GM21825 (cell line): ENCODE data around the gene CYP3A4.
"Not testable (repeated sequence)": the region's sequence is repeated elsewhere in the genome, so short reads cannot be mapped to it uniquely, and the experiment has no call there.

ENCODE experiments used
- ATAC-seq: cut with Tn5 transposase; IDR thresholded peaks from one replicate; pipeline ENCODE4 v1.9.1; 2021; ENCODE audit warnings: mild to moderate bottlenecking, moderate library complexity; ENCODE audit not compliant: unreplicated experiment

The CYP3A4 gene

GRCh38 chr7:99762680-99763327 is 21.2 kb downstream of the CYP3A4 start:
- no peak for ATAC-seq

GRCh38 chr7:99755085-99755484 is 28.9 kb downstream of the CYP3A4 start:
- ATAC-seq: no peak

DNA sequence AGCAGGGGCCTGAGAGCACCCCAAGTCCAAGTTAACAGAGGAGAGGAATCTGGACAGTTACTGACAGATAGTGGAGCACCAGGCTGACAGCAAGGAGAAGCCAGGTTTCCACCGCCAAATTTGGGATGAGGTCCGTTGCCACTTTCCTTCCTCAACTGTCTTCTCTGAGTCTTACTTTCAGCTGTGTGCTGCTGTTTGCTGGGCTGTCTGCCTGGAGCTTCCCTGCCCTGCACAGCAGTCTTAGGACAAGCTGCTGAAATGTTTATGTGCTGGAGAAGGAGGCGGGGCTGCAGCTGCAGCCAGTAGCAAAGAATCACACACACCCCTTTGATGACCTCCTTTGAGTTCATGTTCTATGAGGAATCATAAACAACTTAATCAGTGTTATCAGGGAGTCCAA is 31.6 kb downstream of the CYP3A4 start:
- no peak for ATAC-seq

DNA sequence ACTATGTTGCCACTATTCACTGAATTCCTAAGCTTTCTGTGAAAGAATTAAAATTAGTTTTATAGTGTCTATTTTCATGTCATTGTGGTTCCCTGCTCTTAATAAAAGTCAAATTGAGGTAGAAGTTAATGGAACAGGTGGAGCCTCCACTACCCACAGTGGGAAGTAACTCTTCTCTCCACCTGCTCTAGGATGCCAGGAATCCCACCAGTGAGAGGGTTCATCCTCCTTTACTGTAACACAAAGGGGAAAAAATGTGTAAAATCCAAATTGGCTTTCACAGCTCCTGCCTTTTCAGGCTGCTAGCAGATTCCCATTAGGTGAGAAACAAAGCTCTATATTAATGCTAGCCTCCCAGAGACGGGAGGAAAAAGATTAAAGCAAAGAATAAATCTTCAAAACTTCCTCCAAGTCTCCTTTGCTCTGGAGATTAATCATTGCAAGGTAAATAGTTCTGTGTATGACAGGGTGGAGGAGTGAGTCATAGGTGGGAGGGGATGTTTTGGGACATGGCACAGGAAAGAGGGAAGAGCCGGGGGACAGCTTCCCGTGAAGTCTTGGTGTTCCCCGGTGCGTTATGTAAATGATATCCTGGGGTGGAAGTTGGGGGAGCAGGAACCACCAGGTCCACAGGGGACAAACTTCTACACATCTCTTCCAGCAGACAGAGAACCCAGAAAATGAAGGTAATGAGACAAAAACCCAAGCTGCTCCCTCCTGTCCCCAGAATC is 32.5 kb downstream of the CYP3A4 start:
- ATAC-seq: not testable (repeated sequence)

GRCh38 chr7:99748846-99749579 is 35.0 kb downstream of the CYP3A4 start:
- no peak for ATAC-seq

DNA sequence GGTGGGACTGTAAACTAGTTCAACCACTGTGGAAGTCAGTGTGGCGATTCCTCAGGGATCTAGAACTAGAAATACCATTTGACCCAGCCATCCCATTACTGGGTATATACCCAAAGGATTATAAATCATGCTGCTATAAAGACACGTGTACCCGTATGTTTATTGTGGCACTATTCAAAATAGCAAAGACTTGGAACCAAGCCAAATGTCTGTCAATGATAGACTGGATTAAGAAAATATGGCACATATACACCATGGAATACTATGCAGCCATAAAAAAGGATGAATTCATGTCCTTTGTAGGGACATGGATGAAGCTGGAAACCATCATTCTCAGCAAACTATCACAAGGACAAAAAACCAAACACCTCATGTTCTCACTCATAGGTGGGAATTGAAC is 37.1 kb downstream of the CYP3A4 start:
- not testable (repeated sequence) for ATAC-seq

- not testable (repeated sequence) for ATAC-seq
Observed at GRCh38 chr7:99745395-99745794, 38.6 kb downstream of the CYP3A4 start.

GRCh38 chr7:99742737-99743394 is 41.1 kb downstream of the CYP3A4 start:
- no peak for ATAC-seq

DNA sequence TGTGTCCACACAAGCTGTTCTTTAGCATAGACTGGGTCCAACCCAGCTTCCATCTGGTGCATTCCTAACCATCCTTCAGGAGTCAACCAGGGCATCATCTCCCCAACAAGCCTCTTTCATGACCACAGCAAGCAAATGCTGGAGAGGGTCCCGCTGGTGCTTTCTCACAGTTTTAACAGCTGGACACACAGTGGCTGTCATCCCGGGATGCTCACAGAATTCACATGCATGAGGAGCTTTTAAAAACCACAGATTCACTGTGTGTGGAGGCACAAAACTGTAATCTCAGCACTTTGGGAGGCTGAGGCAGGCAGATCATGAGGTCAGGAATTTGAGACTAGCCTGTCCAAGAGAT is 42.6 kb downstream of the CYP3A4 start:
- no peak for ATAC-seq

GRCh38 chr7:99740573-99741440 is 43.2 kb downstream of the CYP3A4 start:
- ATAC-seq: no peak

DNA sequence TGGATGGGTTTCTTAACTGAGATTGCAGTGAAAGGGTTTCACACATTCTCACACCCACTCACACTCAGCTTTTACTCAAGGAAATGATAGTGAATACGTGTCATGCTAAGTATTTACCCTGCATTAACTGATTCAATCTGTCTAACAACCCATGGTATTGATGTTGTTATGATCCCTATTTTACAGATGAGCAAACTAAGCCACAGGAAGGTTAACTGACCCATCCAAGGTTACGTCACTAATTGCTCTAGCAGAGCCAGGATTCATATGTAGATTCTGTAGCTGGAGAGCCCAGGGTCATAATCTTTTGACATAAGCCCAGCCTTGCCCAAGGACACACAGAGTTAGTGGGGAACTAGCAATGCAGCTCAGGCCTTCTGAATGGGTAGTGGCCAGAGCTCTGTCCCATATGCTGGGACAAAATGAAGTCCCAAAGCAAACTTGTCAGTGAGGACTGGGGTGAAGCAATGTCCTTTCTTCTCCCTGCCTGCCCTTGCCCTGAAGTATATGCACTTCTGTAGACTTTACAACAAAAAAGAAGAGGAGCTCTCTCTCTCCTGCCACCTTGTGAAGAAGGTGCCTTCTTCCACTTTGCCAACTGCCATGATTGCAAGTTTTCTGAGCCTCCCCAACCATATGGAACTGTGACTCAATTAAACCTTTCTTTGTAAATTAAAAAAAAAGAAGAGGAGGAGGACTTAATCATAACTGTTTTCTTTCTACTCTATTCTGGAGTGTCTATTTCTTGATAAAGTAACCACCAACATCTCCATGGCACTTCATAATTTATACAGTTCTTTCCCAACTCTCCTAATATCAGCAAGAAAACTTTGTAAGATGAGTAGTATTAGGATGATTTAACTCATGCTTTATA is 44.0 kb downstream of the CYP3A4 start:
- no peak for ATAC-seq

DNA sequence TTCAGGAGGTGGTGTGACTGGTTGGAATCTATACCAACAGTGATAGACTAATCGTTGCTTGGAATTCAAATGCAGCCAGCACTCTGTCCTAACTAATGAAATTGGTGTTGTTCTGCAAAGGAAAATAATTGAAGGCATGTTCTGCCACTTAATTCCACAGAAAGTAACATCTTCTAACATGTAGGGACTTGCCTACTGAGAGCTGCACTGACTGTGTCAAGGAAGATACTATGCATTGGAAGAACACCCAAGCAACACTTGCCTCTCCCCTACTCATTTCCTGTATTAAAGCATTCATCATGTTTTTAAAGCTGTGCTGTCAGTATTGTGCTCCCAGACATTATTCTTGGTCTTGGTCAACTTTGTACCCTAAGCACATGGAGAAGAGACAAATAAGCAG is 46.3 kb downstream of the CYP3A4 start:
- ATAC-seq: no peak

DNA sequence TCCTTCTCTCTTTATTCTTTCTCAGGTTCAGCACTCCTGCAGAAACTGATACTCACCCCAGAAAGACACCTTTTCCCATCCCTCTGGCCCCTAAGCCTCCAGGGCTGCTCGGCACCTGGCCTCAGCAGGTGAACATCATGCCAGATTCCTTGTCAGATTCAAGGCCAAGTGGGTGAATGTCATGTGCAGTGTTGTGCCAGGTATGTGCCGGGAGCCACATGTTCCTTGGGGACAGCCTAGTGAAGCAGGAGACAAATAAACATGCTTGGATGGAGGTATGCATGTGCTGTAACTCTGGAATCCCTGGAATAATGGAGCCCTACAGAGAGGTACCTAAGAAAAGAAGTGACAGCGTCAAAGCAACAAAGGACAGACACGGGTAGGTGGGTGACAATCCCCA is 47.3 kb downstream of the CYP3A4 start:
- not testable (repeated sequence) for ATAC-seq

DNA sequence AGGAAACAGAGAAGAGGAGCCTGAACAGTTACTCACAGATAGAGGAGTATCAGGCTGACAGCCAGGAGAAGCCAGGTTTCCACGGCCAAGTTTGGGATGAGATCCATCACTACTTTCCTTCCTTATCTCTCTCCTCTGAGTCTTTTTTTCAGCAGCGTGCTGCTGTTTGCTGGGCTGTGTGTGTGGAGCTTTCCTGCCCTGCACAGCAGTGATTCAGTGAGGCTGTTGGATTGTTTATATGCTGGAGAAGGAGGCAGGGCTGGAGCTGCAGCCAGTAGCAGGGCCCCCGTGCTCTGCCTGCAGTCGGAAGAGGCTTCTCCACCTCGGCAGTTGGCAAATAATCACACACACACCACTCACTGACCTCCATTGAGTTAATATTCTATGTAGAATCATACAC is 49.0 kb downstream of the CYP3A4 start, which contains the start of gene CYP3A7:
TSS of gene CYP3A7 (minus strand) at position 210 of the 400 bp plus-strand sequence. CDS start at position 107, 103 bp downstream.
- ATAC-seq: no peak

DNA sequence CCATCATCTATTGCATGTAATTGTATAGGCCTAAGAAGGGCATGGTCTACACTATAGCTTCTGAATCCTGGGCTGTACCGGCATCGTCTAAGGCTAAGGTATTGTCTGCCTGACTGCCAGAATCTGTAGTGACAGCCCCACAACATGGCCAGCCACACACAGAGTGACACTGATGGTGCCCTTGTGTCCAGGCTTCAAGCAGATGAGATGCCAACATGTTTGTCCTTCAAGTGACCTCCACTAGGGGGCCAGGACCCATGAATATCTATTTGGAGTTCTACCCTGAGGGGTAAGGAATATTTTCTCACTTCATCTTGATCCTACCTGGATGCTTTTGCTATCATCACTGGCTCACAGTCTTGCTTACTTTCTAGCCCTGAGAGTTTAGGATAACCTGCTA is 50.5 kb downstream of the CYP3A4 start:
- no peak for ATAC-seq

- ATAC-seq: no peak
Observed at GRCh38 chr7:99733003-99733402, 51.0 kb downstream of the CYP3A4 start.

DNA sequence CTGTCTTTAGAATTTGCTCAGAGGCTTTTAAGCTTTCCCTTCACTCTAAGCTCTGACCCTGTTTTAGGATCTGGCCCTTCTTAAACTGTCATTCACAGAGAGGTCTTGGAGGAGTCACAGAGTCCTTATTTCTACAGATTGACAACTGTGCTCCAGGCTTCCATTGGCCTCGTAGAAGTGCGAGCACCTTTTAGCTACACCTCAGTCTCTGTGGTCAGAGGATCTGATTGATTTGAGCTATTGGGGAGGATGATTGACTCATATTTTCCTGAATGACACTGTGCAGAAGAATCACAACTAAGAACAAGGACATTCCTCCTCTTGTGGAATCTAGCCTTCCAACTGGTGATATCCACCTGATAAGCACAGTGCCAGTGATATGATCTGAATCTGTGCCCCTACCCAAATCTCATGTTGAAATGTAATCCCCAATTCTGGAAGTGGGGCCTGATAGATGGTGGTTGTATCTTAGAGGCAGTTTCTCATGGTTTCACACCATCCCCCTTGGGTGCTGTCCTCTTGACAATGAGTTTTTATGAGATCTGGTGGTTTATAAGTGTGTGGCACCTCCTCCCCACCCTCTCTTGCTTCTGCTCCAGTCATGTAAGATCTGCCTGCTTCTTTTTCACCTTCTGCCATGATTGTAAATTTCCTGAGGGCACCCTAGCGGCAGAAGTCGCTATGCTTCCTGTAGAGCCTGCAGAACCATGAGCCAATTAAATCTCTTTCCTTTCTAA is 52.2 kb downstream of the CYP3A4 start:
- no peak for ATAC-seq

- ATAC-seq: no peak
Observed at GRCh38 chr7:99730992-99731391, 53.0 kb downstream of the CYP3A4 start.
